ENCODE data around the gene ARID3A. TPM values are rescaled to one million over a fixed set of nuclear protein-coding genes. Genes with fewer than 3 reads are reported as not detected.
A peak's percentile ranks its signal among the peaks of the same experiment; 100 is the strongest.

ARID3A gene
- total RNA-seq, 2 donors from 2014 or later, result 121 to 124 TPM

DNA sequence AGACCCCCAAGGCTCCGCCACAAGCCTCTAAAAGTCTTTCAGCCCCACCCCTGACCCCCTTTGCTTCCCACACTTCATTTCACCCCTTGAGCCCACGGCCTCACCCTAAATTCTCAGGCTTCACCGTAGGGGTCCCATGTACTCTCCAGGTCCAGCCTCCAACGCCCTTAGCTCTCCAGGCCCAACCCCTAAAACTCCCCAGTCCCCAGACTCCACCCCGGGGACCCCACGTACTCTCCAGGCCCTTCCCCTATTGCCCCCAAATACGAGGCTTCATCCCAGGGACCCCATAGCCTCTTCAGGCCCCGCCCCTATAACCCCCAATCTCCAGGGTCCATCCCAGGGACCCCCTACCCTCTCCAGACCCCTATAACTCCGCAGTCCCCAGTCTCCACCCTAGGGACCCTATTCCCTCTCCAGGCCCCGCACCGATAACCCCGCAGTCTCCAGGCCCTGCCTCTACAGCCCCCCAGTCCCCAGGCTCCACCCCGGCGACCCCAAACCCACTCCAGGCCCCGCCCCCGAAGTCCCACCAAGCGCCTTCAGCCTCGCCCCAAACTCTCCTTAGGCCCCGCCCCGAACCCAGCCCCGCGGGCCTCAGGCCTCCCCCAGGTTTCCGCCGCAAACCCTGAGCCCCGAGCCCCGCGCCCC is 33.5 kb upstream of the ARID3A start:
- WGBS, 2 experiments (ENCODE audit: insufficient coverage in 1 of 2, insufficient read length in 1 of 2), result 9% methylated on average over 21 of the region's 27 CpGs; no CpG with 5 or more reads in 1 of the 2 experiments
- TF ChIP-seq, protein P1, sequence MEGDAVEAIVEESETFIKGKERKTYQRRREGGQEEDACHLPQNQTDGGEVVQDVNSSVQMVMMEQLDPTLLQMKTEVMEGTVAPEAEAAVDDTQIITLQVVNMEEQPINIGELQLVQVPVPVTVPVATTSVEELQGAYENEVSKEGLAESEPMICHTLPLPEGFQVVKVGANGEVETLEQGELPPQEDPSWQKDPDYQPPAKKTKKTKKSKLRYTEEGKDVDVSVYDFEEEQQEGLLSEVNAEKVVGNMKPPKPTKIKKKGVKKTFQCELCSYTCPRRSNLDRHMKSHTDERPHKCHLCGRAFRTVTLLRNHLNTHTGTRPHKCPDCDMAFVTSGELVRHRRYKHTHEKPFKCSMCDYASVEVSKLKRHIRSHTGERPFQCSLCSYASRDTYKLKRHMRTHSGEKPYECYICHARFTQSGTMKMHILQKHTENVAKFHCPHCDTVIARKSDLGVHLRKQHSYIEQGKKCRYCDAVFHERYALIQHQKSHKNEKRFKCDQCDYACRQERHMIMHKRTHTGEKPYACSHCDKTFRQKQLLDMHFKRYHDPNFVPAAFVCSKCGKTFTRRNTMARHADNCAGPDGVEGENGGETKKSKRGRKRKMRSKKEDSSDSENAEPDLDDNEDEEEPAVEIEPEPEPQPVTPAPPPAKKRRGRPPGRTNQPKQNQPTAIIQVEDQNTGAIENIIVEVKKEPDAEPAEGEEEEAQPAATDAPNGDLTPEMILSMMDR (conservative IDR thresholded peaks at IDR 0.05), result no peak
- no peaks in the 10 kb centered on the region for H3K27me3 Mint-ChIP-seq (ENCODE audit: insufficient read depth)

DNA sequence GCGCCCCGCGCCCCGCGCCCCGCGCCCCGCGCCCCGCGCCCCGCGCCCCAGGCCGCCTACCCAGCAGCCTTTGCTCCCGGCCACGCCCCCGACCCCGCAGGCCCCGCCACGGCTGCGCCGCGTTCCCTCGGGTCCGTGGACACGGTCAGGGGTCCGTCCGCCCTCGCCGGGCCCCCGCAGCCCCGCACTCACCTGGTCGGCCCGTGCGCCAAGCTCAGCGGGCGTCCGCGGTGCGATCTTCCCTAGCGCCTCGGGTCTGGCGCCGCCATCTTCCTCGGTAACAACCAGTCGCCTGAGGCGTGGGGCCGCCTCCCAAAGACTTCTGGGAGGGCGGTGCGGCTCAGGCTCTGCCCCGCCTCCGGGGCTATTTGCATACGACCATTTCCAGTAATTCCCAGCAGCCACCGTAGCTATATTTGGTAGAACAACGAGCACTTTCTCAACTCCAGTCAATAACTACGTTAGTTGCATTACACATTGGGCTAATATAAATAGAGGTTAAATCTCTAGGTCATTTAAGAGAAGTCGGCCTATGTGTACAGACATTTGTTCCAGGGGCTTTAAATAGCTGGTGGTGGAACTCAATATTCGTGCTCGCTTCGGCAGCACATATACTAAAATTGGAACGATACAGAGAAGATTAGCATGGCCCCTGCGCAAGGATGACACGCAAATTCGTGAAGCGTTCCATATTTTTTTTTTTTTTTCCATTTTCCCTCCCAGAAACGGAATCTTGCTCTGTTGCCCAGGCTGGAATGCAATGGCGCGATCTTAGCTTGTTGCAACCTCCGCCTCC is 32.7 kb upstream of the ARID3A start, which contains the start of the genes MED16 and RNU6-9:
TSS of gene MED16 (minus strand) at position 294 of the 796 bp plus-strand sequence. CDS start 2,056 bp downstream, outside the sequence.
TSS of gene RNU6-9 (plus strand) at position 591 of the 796 bp plus-strand sequence.
- no peaks in the 10 kb centered on the region for H3K27me3 Mint-ChIP-seq (ENCODE audit: insufficient read depth)

More for the DNA sequence above, 33.5 kb upstream of the ARID3A start:
- peak overlapping the region; percentile 62 for H3K9ac ChIP-seq (ENCODE audit: extremely low read depth, low read length, poor library complexity, severe bottlenecking)
- no peak overlapping the region for H3K27ac ChIP-seq (ENCODE audit: low read depth, low read length)
- H3K4me1 ChIP-seq (ENCODE audit: control insufficient read depth, insufficient read depth, low read length), result no peaks in the 10 kb centered on the region
- peaks cover 2% of the 10 kb centered on the region for H3K4me1 Mint-ChIP-seq
- H3K27ac Mint-ChIP-seq, result no peak overlapping the region
- peak overlapping the region; percentile 72 for H3K4me3 Mint-ChIP-seq
- H3K4me3 ChIP-seq (ENCODE audit: low read length), result peak overlapping the region; percentile 89
- peaks cover 31% of the 10 kb centered on the region for H3K36me3 ChIP-seq (ENCODE audit: control insufficient read depth, insufficient read depth, low read length)
- H3K36me3 Mint-ChIP-seq (ENCODE audit: low read depth), result peaks cover 20% of the 10 kb centered on the region
- no peaks in the 10 kb centered on the region for H3K27me3 ChIP-seq (ENCODE audit: control insufficient read depth, insufficient read depth, low read length, poor library complexity, severe bottlenecking)
- no peaks in the 10 kb centered on the region for H3K9me3 ChIP-seq (ENCODE audit: control insufficient read depth, low read length)
- H3K9me3 Mint-ChIP-seq, result no peaks in the 10 kb centered on the region
- DNase-seq, result peak; percentile 39

DNA sequence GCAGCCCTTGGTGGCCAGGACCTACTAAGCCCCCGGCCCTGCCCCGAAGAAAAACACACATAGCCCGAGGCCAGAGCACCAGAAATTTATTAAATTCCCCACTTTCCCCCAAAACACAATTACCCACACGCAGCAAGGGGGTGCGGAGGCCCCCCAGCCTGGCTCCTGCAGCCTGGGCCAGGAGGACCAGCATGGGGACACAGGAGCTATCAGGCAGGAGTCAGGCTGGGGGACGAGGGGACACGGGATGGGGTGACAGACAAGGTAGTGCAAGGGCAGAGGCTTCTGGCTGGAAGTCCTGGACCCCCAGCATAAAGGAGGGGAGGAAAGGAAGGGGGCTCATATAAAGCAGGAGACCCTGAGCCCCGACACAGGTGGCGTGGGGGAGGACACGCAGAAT is 29.4 kb upstream of the ARID3A start:
- Mint-ChIP-seq H3K4me1 (peaks cover 2% of the 10 kb centered on the region), H3K27me3 (ENCODE audit: insufficient read depth) (no peaks in the 10 kb centered on the region), H3K36me3 (ENCODE audit: low read depth) (peaks cover 17% of the 10 kb centered on the region), H3K9me3 (no peaks in the 10 kb centered on the region), H3K4me3 (no peak overlapping the region), H3K27ac (no peak overlapping the region)
- H3K9me3 ChIP-seq (ENCODE audit: control insufficient read depth, low read length), result no peaks in the 10 kb centered on the region
- no peaks in the 10 kb centered on the region for H3K4me1 ChIP-seq (ENCODE audit: control insufficient read depth, insufficient read depth, low read length)
- WGBS, 2 experiments (ENCODE audit: insufficient coverage in 1 of 2, insufficient read length in 1 of 2), result 93 to 100% methylated on average over 1 to 10 of the region's 10 CpGs
- no peaks in the 10 kb centered on the region for H3K27me3 ChIP-seq (ENCODE audit: control insufficient read depth, insufficient read depth, low read length, poor library complexity, severe bottlenecking)
- H3K9ac ChIP-seq (ENCODE audit: extremely low read depth, low read length, poor library complexity, severe bottlenecking), result no peak overlapping the region
- peaks cover 8% of the 10 kb centered on the region for H3K36me3 ChIP-seq (ENCODE audit: control insufficient read depth, insufficient read depth, low read length)
- no peak for DNase-seq
- no peak overlapping the region for H3K27ac ChIP-seq (ENCODE audit: low read depth, low read length)
- TF ChIP-seq, protein P1 (conservative IDR thresholded peaks at IDR 0.05), result no peak
- no peak overlapping the region for H3K4me3 ChIP-seq (ENCODE audit: low read length)

More for the DNA sequence above, 32.7 kb upstream of the ARID3A start, which contains the start of the genes MED16 and RNU6-9:
- H3K27ac Mint-ChIP-seq, result peak within 1 kb of the TSS; percentile 99
- Histone ChIP-seq H3K9ac (ENCODE audit: extremely low read depth, low read length, poor library complexity, severe bottlenecking) (peak within 1 kb of the TSS; percentile 70), H3K27ac (ENCODE audit: low read depth, low read length) (peak within 1 kb of the TSS; percentile 95), H3K36me3 (ENCODE audit: control insufficient read depth, insufficient read depth, low read length) (peaks cover 33% of the 10 kb centered on the region), H3K27me3 (ENCODE audit: control insufficient read depth, insufficient read depth, low read length, poor library complexity, severe bottlenecking) (no peaks in the 10 kb centered on the region), H3K4me1 (ENCODE audit: control insufficient read depth, insufficient read depth, low read length) (no peaks in the 10 kb centered on the region), H3K4me3 (ENCODE audit: low read length) (peak within 1 kb of the TSS; percentile 89), H3K9me3 (ENCODE audit: control insufficient read depth, low read length) (no peaks in the 10 kb centered on the region)
- H3K4me1 Mint-ChIP-seq, result peaks cover 2% of the 10 kb centered on the region
- TF ChIP-seq, protein P1 (conservative IDR thresholded peaks at IDR 0.05), result no peak
- no peaks in the 10 kb centered on the region for H3K9me3 Mint-ChIP-seq
- 2% methylated on average over 37 to 66 of the region's 69 CpGs for WGBS, 2 experiments (ENCODE audit: insufficient coverage in 1 of 2, insufficient read length in 1 of 2)
- peak; percentile 95 for DNase-seq
- H3K36me3 Mint-ChIP-seq (ENCODE audit: low read depth), result peaks cover 22% of the 10 kb centered on the region
- H3K4me3 Mint-ChIP-seq, result peak within 1 kb of the TSS; percentile 72

All from endodermal cell (in vitro differentiated cells).